Measurements from ENCODE around the gene RNF126.
"Not testable (repeated sequence)": the region's sequence is repeated elsewhere in the genome, so short reads cannot be mapped to it uniquely, and the experiment has no call there.

Gene RNF126

DNA sequence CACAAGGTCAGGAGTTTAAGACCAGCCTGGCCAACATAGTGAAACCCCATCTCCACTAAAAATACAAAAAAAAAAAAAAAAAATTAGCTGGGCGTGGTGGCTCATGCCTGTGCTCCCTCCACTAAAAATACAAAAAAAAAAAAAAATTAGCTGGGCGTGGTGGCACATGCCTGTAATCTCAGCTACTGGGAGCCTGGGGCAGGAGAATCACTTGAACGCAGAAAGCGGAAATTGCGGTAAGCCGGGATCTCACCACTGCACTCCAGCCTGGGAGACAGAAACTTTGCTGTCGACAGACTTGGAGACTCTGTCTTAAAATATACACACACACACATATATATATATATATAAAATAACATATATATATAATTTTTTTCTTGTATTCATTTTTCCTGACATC, 36.4 kb downstream of the RNF126 start:
- not testable (repeated sequence) for DNase-seq

- no peak for DNase-seq
Observed at GRCh38 chr19:625257-625656, 37.8 kb downstream of the RNF126 start.

- no peak for DNase-seq
Observed at GRCh38 chr19:624433-625109, 38.4 kb downstream of the RNF126 start.

DNA sequence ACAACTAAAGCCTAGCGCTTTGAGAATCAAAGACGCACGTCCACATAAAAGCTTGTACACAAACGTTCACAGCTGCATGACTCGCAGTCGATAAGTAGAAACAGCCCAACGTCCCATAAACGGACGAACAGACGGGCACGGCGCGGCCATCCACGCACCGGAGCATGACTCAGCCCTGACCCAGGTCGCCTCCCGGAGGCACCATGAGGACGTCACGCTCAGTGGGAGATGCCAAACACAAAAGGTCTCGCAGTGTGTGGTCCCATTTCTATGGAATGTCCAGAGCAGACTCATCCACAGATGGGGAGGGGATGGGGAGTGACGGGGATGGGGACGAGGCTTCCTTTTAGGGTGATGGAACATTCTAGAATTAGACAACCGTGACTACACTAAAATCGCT, 39.0 kb downstream of the RNF126 start:
- DNase-seq, result no peak

- no peak for DNase-seq
Observed at GRCh38 chr19:623175-623916, 39.7 kb downstream of the RNF126 start.

- DNase-seq, result no peak
Observed at GRCh38 chr19:622666-623065, 40.3 kb downstream of the RNF126 start.

DNA sequence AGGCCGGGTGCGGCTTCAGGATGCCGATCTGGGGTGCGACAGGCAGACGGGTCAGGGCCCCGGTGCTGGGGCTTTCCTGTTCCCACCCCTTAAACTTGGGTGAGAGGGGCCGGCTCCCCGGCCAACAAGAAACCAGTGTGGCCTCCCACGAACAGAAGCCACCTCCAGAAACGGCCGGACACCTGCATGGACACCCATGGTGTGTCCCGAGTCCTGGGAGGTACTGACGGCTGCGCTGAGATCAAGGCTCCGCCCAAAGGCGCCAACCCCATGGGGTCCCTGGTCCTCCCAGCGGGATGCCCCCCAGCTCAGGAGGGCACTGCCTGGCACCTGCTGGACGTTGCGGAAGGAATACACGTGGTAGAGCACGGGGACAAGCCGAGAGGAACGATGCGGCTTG, 41.2 kb downstream of the RNF126 start:
- no peak for DNase-seq

- DNase-seq, result not testable (repeated sequence)
Observed at GRCh38 chr19:621191-621590, 41.8 kb downstream of the RNF126 start.

DNA sequence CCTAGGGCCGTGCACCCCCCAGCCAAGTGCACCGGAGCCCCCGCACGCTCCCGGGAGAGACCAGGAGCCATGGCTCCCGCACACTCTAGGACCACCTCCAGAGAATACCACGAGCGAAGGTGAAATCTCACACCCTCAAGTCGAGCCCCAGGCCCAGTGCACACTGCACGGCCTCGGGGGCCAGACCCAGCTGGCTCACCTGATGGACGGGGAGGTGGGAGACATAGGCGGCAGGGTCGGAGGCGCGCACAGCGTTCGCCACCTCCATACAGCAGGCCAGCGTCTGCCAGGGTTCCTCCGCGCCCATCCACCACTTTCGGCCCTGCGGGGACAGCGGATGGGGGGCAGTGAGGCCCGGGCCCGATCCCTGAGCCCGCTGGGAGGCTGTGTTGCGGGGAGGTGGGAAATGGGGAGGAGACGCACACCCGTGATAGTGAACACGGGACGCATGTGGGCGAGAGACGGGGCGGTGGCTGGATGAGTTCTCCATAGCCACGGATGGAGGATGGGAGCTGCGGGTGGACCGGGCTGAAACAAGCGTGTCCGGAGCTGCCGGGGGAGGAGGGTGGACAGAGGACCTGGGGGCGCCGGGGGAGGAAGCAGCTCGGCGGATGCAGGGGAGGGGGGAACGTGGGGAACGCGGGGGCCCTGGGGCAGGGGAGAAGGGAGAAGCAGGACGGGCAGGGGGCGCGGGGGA, 42.7 kb downstream of the RNF126 start:
- no peak for DNase-seq

DNA sequence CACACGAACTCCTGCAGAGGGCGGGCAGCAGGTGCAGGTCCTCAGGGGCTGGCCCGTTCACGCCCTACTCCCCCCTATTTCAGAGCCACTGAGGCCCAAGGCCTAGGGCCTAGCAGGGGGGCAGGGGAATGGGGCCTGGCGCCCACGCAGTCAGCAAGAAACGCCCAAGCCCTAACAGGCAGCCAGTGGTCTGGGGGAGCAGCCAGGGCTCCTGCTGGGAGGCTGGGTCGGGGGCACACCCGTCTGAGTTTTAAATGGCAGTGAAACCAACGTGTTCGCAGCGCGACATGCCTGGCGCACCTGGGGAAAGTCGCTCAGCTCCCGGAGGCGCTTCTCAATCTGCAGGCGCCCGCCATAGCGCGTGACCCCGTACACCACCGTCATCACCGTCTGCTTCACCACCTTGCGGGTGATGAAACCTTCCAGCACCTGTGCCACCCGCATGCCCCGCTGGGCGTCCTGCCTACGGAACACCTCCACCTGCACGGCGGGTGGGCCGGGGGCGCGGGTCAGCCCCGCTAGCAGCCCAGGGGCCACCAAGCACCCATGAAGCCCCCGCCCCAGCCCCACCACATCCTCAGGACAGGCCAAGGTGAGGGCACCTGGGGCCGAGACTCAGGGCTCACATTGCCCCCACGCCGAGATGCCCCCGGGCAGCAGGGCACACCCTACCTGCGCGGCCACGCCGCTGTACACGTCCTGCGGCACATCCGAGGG, 43.6 kb downstream of the RNF126 start:
- DNase-seq, result no peak

GRCh38 chr19:618674-619285, 44.2 kb downstream of the RNF126 start:
- no peak for DNase-seq

- no peak for DNase-seq
Observed at GRCh38 chr19:618247-618619, 44.8 kb downstream of the RNF126 start.

DNA sequence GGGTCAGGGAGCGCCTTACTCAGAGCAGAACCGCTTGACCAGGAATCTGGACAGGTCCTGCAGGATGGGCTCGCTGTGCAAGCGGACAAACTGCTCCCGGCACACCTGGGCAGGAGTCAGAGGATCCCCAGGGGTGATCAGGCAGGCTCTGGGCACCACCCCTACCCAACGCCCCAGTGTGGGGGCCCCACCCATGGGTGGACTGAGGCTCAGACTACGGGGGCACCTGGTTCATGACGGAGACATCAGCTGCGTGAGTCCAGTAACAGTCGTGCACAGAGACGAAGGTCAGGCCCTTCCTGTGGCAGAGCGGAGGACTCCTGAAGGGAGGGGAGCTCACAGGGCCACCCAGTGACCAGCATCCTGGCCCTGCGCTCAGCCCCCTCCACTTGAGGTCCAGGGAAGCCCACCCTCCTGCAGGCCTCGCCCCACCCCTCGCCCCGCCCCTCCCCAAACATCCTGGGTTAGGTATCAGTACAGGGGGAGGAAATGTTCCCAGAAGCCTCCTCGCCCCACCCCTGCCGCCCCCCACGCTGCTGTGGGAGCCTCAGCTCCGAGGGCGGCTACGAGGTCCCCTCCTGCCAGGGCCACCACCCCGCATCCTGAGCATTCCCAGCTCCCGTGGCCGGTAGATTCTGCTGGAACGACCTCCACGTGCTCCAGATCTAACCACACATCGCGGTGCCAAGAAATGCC, 45.3 kb downstream of the RNF126 start:
- DNase-seq, result no peak

DNA sequence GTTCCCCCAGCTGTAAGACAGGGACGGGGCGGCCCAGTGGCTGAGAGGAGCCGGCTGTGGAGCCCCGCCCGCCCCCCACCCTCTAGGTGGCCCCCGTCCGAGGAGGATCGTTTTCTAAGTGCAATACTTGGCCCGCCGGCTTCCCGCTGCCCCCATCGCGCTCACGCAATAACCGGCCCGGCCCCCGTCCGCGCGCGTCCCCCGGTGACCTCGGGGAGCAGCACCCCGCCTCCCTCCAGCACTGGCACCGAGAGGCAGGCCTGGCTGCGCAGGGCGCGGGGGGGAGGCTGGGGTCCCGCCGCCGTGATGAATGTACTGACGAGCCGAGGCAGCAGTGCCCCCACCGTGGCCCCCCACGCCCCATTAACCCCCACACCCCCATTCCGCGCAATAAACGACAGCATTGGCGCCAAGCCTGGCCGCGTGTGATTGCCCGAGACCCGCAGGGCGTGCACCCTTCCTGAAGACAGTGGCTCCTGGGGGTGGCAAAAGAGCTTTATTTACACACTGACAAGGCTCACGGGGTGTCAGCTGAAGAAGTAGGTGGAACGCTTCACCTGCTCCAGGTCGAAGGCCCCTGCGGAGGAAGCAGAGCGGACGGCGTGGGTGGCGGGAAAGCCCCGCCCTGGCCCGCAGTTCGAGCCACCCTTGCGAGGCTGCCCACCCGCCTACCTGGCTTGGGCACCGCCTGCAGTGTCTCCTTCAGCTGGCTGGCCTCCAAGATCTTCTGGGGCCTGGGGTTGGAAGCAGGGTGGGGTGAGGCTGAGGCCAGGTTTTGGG, 46.1 kb downstream of the RNF126 start:
- DNase-seq, result no peak

GRCh38 chr19:616062-616700, 46.8 kb downstream of the RNF126 start:
- no peak for DNase-seq

DNA sequence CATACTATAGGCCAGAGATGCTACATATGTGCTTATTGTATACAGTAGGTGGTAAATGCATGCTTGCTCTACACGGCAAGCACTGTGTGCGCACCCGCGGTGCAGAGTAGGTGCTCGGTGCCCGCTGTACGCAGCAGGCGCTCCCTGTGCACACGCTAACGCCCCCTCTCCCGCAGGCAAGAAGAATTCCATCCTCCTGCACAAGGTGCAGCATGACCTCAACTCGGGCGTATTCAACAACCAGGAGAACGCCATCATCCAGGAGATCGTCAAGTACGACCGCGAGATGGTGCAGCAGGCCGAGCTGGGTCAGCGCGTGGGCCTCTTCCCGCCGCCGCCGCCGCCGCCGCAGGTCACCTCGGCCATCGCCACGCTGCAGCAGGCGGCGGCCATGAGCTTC, 47.4 kb downstream of the RNF126 start:
- no peak for DNase-seq

GRCh38 chr19:613732-614567, 49.1 kb downstream of the RNF126 start:
- no peak for DNase-seq

GRCh38 chr19:612941-613340, 50.1 kb downstream of the RNF126 start:
- no peak for DNase-seq

GRCh38 chr19:611481-611868, 51.5 kb downstream of the RNF126 start:
- no peak for DNase-seq
